NB4 (cell line): Measurements from ENCODE around the gene PLA2G4A.

ENCODE experiments used
- DNase-seq: peaks from one replicate; pipeline ENCODE4 v3.0.0; 2010; ENCODE audit warnings: low read depth
- H3K4me3 ChIP-seq: one replicate; pipeline ENCODE4 v1.5.1; 2011; ENCODE audit warnings: mild to moderate bottlenecking, low read depth, low read length, moderate library complexity
- MAX ChIP-seq: IDR thresholded peaks from 2 replicates; pipeline ENCODE4 v1.6.1; 2011; ENCODE audit warnings: low read depth, low read length
- MYC ChIP-seq: IDR thresholded peaks from 2 replicates; pipeline ENCODE4 v1.6.1; 2011; ENCODE audit warnings: low read depth, low read length
- POLR2A ChIP-seq: IDR thresholded peaks from 2 replicates; pipeline ENCODE4 v1.6.1; 2011; ENCODE audit warnings: mild to moderate bottlenecking; ENCODE audit not compliant: insufficient read length; ENCODE audit errors: extremely low read depth
- TF ChIP-seq, protein P1 (sequence below): IDR thresholded peaks from one replicate; pipeline ENCODE4 v1.5.1; 2012; ENCODE audit warnings: low read depth, low read length

The PLA2G4A gene

DNA sequence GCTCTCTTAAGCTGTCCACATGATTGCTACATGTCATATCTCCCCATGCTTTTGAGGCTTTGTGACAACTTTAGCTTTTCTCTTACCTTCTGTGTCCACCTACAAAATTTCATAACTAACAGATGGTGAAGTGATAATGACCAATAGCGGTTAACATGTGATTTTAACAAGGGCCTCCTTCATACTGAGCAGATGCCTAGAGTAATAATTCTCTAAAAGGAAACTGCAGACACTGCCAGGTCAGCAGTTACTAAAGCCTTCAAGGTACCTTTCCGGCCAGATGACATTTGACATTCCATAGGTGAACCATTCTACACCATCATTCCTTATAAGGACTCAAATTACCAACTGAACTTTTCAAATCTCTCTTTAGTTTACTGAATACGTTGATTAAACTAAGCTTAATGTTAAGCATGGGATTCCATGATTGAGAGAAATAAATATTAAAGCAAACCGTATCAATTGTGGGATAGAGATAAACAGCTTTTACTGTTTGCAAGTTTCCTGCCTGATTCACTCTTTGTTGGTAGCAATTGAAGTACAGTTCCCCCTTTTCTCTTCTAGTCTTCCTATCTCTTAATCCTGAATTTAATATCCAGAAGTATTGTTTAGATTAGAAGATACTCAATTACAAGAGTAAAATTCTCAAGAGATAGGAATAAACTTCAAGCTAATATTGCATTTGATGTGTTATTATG is 205.1 kb downstream of the PLA2G4A start:
- no peak for TF ChIP-seq POLR2A
- no peak for TF ChIP-seq MAX
- TF ChIP-seq, protein P1, sequence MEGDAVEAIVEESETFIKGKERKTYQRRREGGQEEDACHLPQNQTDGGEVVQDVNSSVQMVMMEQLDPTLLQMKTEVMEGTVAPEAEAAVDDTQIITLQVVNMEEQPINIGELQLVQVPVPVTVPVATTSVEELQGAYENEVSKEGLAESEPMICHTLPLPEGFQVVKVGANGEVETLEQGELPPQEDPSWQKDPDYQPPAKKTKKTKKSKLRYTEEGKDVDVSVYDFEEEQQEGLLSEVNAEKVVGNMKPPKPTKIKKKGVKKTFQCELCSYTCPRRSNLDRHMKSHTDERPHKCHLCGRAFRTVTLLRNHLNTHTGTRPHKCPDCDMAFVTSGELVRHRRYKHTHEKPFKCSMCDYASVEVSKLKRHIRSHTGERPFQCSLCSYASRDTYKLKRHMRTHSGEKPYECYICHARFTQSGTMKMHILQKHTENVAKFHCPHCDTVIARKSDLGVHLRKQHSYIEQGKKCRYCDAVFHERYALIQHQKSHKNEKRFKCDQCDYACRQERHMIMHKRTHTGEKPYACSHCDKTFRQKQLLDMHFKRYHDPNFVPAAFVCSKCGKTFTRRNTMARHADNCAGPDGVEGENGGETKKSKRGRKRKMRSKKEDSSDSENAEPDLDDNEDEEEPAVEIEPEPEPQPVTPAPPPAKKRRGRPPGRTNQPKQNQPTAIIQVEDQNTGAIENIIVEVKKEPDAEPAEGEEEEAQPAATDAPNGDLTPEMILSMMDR = no peak
- no peak for TF ChIP-seq MYC
- DNase-seq = no peak
- H3K4me3 ChIP-seq = no peak overlapping the region

GRCh38 chr1:187034501-187034900 is 205.8 kb downstream of the PLA2G4A start:
- no peak for DNase-seq
- no peak for TF ChIP-seq POLR2A
- TF ChIP-seq, protein P1 = no peak
- no peak for TF ChIP-seq MAX
- TF ChIP-seq MYC = no peak
- no peak overlapping the region for H3K4me3 ChIP-seq

GRCh38 chr1:187037973-187038553 is 209.3 kb downstream of the PLA2G4A start:
- TF ChIP-seq MYC = no peak
- H3K4me3 ChIP-seq = no peak overlapping the region
- no peak for DNase-seq
